CD14-positive monocyte (primary cell): ENCODE measurements around the gene VDAC1. TPM values are rescaled to one million over a fixed set of nuclear protein-coding genes. Genes with fewer than 3 reads are reported as not detected.

ENCODE experiments used
- DNase-seq, 3 donors: peaks; one replicate each; pipeline ENCODE4 v3.0.0-alpha.2; 2011 to 2022
- H2AFZ ChIP-seq: 2 replicates; pipeline ENCODE4 v1.6.0; 2012; ENCODE audit warnings: mild to moderate bottlenecking, low read depth, low read length, inconsistent platforms; ENCODE audit not compliant: insufficient read depth, poor library complexity, severe bottlenecking
- H3K27ac ChIP-seq, 2 donors: 1 replicate in 1 of 2; 2 replicates in 1 of 2; pipeline ENCODE4 v1.5.1; 2012 to 2013; ENCODE audit warnings: low read length in 2 of 2, control low read depth in 1 of 2, inconsistent platforms in 1 of 2, low read depth in 1 of 2, mild to moderate bottlenecking in 1 of 2
- H3K27me3 ChIP-seq, 2 donors: one replicate each; pipeline versions ENCODE4 v1.6.0 to v1.6.1; 2011 to 2013; ENCODE audit warnings: low read length in 2 of 2; ENCODE audit not compliant: control insufficient read depth in 2 of 2, insufficient read depth in 2 of 2
- H3K36me3 ChIP-seq, 2 donors: replicated peaks in 1 of 2; 1 replicate in 1 of 2; 2 replicates in 1 of 2; pipeline versions ENCODE4 v1.5.1 to v1.6.1; 2012 to 2013; ENCODE audit warnings: low read length in 2 of 2, control low read depth in 1 of 2, inconsistent platforms in 1 of 2, mild to moderate bottlenecking in 1 of 2; ENCODE audit not compliant: insufficient read depth in 2 of 2, control insufficient read depth in 1 of 2
- H3K4me1 ChIP-seq, 2 donors: 1 replicate in 1 of 2; 2 replicates in 1 of 2; pipeline versions ENCODE4 v1.5.1 to v1.6.1; 2012 to 2013; ENCODE audit warnings: low read length in 2 of 2, control low read depth in 1 of 2, inconsistent platforms in 1 of 2, mild to moderate bottlenecking in 1 of 2, moderate library complexity in 1 of 2; ENCODE audit not compliant: insufficient read depth in 2 of 2, control insufficient read depth in 1 of 2
- H3K4me2 ChIP-seq: replicated peaks from 2 replicates; pipeline ENCODE3; 2012; ENCODE audit warnings: low read length, moderate library complexity, mild to moderate bottlenecking; ENCODE audit not compliant: poor library complexity, severe bottlenecking; ENCODE audit errors: extremely low read depth
- H3K4me3 ChIP-seq, 3 experiments: fragments of 200-600 bp in 1 of 3; sonication (generic) in 1 of 3; replicated peaks in 1 of 3; 1 replicate in 2 of 3; 2 replicates in 1 of 3; pipeline ENCODE4 v1.5.1; 2011 to 2013; ENCODE audit warnings: low read length in 3 of 3, mild to moderate bottlenecking in 3 of 3, control low read depth in 2 of 3, low read depth in 2 of 3, inconsistent platforms in 1 of 3, moderate library complexity in 1 of 3
- H3K79me2 ChIP-seq: 2 replicates; pipeline ENCODE4 v1.6.0; 2012; ENCODE audit warnings: mild to moderate bottlenecking, control low read depth, inconsistent platforms, low read length, moderate library complexity; ENCODE audit not compliant: insufficient read depth
- H3K9ac ChIP-seq: 2 replicates; pipeline ENCODE4 v1.6.0; 2017; ENCODE audit warnings: low read length, mild to moderate bottlenecking; ENCODE audit not compliant: insufficient read depth, poor library complexity, severe bottlenecking
- H3K9me3 ChIP-seq, 2 donors: replicated peaks in 1 of 2; 1 replicate in 1 of 2; 2 replicates in 1 of 2; pipeline versions ENCODE4 v1.5.1 to v1.6.1; 2012 to 2013; ENCODE audit warnings: low read length in 2 of 2, control low read depth in 1 of 2; ENCODE audit not compliant: control insufficient read depth in 1 of 2, insufficient read depth in 1 of 2
- H4K20me1 ChIP-seq: 2 replicates; pipeline ENCODE4 v1.6.0; 2012; ENCODE audit warnings: mild to moderate bottlenecking, low read length, control low read depth, moderate library complexity; ENCODE audit not compliant: insufficient read depth
- H3K27ac Mint-ChIP-seq, 7 donors: one replicate each; pipeline ENCODE4 v1.8.0; 2020; ENCODE audit warnings: mild to moderate bottlenecking in 7 of 7, mixed read lengths in 7 of 7, moderate library complexity in 6 of 7, inconsistent platforms in 2 of 7
- H3K27me3 Mint-ChIP-seq, 3 donors: one replicate each; pipeline ENCODE4 v1.8.0; 2021 to 2022; ENCODE audit warnings: low read depth in 3 of 3, mild to moderate bottlenecking in 3 of 3, mixed read lengths in 3 of 3, moderate library complexity in 3 of 3, inconsistent platforms in 1 of 3
- H3K36me3 Mint-ChIP-seq, 2 donors: one replicate each; pipeline ENCODE4 v1.8.0; 2020; ENCODE audit warnings: mixed read lengths in 2 of 2, inconsistent platforms in 1 of 2, mild to moderate bottlenecking in 1 of 2
- H3K4me1 Mint-ChIP-seq: one replicate; pipeline ENCODE4 v1.8.0; 2020; ENCODE audit warnings: mild to moderate bottlenecking, mixed read lengths
- H3K4me3 Mint-ChIP-seq, 2 donors: one replicate each; pipeline ENCODE4 v1.8.0; 2020; ENCODE audit warnings: mild to moderate bottlenecking in 2 of 2, mixed read lengths in 2 of 2, moderate library complexity in 1 of 2
- H3K9me3 Mint-ChIP-seq, 7 donors: one replicate each; pipeline ENCODE4 v1.8.0; 2020 to 2022; ENCODE audit warnings: mixed read lengths in 7 of 7, mild to moderate bottlenecking in 6 of 7, moderate library complexity in 6 of 7, inconsistent platforms in 2 of 7
- WGBS: methylation state at CpG from one replicate; pipeline ENCODE4 v1.1.5; 2013; ENCODE audit warnings: missing lambda C conversion rate; ENCODE audit not compliant: insufficient coverage; 5-methylcytosine and 5-hydroxymethylcytosine counted together
- intact Hi-C, 2 donors: fragments of 100-400 bp; cut with micrococcal nuclease; formaldehyde crosslinking; loops; one replicate each; pipeline versions ENCODE4 v1.15.0 to v1.15.1; 2023
- polyA plus RNA-seq, 3 donors: library from polyadenylated mRNA; depleted of rRNA in 1 of 3; unstranded in 2 of 3; stranded (reverse) in 1 of 3; fragments of 300-500 nt in 2 of 3; fragments of >200 nt in 1 of 3; fragmentation: Illumina TruSeq in 2 of 3; gene quantifications; 1 replicate in 2 of 3; 2 replicates in 1 of 3; pipeline ENCODE4 v1.2.3, GENCODE V29; 2012 to 2021
- TF ChIP-seq, protein P1 (sequence below): fragments of 200-600 bp; IDR thresholded peaks from one replicate; pipeline ENCODE4 v1.8.0; 2022; ENCODE audit warnings: antibody characterized with exemption, mild to moderate bottlenecking

VDAC1 gene
- polyA plus RNA-seq, 3 donors: 59.9 to 107 (median 84.4) TPM

DNA sequence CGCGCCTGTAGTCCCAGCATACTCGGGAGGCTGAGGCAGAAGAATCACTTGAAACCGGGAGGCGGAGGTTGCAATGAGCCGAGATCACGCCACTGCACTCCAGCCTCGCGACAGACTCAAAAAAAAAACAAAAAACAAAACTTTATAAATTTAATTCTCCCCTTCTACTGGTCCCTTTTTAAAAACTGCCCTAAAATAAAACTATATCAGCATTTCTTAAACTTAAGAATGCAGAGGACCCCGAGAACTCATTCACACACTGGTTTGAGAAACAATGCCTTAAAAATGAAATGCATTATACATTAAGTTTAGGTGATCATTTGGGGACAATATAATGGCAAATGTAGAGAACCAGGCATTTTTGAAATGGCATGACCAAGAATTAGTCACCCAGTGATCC is 38.7 kb downstream of the VDAC1 start:
- no peaks in the 10 kb centered on the region for H3K27me3 Mint-ChIP-seq
- peaks cover 34% of the 10 kb centered on the region for H3K4me1 Mint-ChIP-seq
- Histone ChIP-seq H3K27ac (no peak overlapping the region), H3K27me3 (no peaks in the 10 kb centered on the region), H3K79me2 (peaks cover 65% of the 10 kb centered on the region), H3K36me3 (peaks cover 0 to 1% of the 10 kb centered on the region in 2 donors), H3K4me2 (no peak overlapping the region), H3K4me3 (no peak overlapping the region), H3K9me3 (no peaks in the 10 kb centered on the region), H4K20me1 (peaks cover 21% of the 10 kb centered on the region), H2AFZ (no peak overlapping the region), H3K9ac (no peak overlapping the region), H3K4me1 (peaks cover 13 to 16% of the 10 kb centered on the region in 2 donors)
- peaks cover 0 to 4% of the 10 kb centered on the region in 2 donors for H3K36me3 Mint-ChIP-seq
- DNase-seq: no peak
- no peak overlapping the region for H3K4me3 Mint-ChIP-seq
- TF ChIP-seq, protein P1, sequence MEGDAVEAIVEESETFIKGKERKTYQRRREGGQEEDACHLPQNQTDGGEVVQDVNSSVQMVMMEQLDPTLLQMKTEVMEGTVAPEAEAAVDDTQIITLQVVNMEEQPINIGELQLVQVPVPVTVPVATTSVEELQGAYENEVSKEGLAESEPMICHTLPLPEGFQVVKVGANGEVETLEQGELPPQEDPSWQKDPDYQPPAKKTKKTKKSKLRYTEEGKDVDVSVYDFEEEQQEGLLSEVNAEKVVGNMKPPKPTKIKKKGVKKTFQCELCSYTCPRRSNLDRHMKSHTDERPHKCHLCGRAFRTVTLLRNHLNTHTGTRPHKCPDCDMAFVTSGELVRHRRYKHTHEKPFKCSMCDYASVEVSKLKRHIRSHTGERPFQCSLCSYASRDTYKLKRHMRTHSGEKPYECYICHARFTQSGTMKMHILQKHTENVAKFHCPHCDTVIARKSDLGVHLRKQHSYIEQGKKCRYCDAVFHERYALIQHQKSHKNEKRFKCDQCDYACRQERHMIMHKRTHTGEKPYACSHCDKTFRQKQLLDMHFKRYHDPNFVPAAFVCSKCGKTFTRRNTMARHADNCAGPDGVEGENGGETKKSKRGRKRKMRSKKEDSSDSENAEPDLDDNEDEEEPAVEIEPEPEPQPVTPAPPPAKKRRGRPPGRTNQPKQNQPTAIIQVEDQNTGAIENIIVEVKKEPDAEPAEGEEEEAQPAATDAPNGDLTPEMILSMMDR: no peak
- intact Hi-C loops: no loop called here
- peaks cover 0 to 2% (median 0%) of the 10 kb centered on the region in 7 donors for H3K9me3 Mint-ChIP-seq
- WGBS: 98% methylated on average over 6 of the region's 10 CpGs
- H3K27ac Mint-ChIP-seq: no peak overlapping the region

DNA sequence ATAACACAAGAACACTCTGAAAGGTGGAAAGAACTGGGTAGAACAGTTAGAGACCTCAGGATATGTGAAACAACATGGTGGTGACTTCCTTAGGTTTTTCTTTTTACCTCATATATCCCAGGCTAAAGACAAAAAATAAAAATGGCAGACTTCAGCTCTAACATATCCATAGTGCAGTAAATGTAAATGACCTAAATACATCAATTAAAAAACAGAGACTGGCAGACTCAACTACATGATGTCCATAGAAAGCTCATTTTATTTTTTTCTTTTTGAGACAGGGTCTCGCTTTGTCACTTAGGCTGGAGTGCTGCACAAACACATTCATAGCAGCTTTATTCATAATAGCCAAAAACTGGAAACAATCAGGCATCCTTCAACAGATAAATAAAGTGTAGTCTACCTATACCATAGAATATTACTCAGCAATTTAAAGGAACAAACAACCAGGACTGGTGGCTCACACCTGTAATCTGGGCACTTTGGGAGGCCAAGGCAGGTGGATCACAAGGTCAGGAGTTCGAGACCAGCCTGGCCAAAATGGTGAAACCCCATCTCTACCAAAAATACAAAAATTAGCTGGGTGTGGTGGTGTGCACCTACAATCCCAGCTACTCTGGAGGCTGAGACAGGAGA is 41.2 kb downstream of the VDAC1 start:
- Mint-ChIP-seq H3K4me1 (peaks cover 23% of the 10 kb centered on the region), H3K27ac (no peak overlapping the region), H3K36me3 (peaks cover 17 to 18% of the 10 kb centered on the region in 2 donors), H3K27me3 (no peaks in the 10 kb centered on the region), H3K4me3 (no peak overlapping the region), H3K9me3 (peaks cover 0 to 2% (median 0%) of the 10 kb centered on the region in 7 donors)
- H2AFZ ChIP-seq: no peak overlapping the region
- H3K9ac ChIP-seq: no peak overlapping the region
- intact Hi-C loops: no loop called here
- no peak for DNase-seq
- TF ChIP-seq, protein P1: no peak
- no peaks in the 10 kb centered on the region for H3K9me3 ChIP-seq
- H3K27me3 ChIP-seq: no peaks in the 10 kb centered on the region
- WGBS: no CpG with 5 or more reads among the region's 2 CpGs
- no peak overlapping the region for H3K4me2 ChIP-seq
- H3K4me1 ChIP-seq: peaks cover 8 to 11% of the 10 kb centered on the region in 2 donors
- H3K4me3 ChIP-seq: no peak overlapping the region
- no peak overlapping the region for H3K27ac ChIP-seq
- H3K36me3 ChIP-seq: peaks cover 11 to 19% of the 10 kb centered on the region in 2 donors
- H4K20me1 ChIP-seq: peaks cover 21% of the 10 kb centered on the region
- peaks cover 69% of the 10 kb centered on the region for H3K79me2 ChIP-seq
